HG03442 (cell line): ENCODE measurements around the gene EBNA1BP2.
"Not testable (repeated sequence)": the region's sequence is repeated elsewhere in the genome, so short reads cannot be mapped to it uniquely, and the experiment has no call there.

ENCODE experiments used
- ATAC-seq: cut with Tn5 transposase; IDR thresholded peaks from one replicate; pipeline ENCODE4 v1.9.1; 2021; ENCODE audit warnings: mild to moderate bottlenecking, moderate library complexity; ENCODE audit not compliant: unreplicated experiment

The EBNA1BP2 gene

DNA sequence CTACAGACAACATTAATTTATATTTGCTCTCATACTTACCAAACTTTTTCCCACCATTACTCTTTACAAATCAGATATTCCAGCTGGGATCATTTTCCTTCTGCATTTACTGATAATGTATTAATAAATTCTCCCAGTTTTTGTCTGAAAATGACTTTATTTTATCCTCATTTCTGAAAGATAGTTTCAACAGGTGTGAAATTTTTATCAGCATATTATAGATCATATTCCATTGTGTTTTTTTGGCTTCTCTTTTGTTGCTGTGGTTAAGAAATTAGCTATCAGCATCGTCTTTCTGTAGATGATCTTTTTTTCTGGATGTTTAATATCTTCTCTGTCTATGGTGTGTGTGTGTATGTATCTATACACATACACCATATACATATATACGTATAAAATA lies 2.8 kb upstream of the EBNA1BP2 start:
- ATAC-seq, result no peak

DNA sequence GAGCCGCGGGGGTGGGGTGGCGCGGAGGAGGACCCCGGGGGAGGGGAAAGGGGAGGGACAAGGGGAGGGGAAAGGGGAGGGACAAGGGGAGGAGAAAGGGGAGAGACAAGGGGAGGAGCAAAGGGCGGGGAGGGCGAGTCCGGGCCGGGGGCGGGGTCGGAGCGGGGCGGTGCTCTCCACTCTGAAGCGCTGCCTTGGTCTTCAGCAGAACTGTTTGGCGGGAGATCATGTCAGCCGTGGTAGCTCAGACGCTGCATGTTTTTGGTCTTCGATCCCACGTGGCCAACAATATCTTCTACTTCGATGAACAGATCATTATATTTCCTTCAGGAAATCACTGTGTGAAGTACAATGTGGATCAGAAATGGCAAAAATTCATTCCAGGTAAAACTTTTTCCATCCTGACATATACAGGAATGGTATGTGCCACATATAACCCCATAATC lies 460 bp upstream of the EBNA1BP2 start:
- ATAC-seq, result peak; percentile 42

DNA sequence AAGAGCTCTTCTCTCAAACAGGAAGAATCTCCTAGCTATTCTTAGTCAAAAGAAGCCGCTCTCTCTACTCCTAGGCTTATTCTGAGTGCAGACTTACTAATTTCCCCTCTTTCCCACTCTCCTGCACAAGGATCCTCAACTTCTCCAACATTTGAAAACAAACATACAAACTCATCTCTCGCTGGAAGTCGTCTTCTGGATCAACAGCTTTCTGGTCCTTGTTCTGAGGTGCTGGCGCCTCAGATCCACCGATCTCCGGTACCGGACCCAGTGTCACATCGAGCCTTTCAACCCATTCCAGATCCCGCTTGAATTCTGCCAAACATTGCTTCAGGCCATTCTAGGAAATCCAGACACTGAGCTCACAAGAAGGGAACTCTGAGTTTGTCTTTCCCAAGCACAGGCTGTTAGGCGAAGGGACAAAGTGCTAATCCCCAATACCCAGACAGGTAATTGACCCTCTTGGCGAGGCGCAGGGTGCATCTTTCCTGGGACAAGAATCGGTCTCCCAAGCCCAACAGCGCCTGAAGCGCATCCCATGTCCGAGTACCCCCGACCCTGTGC lies 696 bp downstream of the EBNA1BP2 start:
- no peak for ATAC-seq

DNA sequence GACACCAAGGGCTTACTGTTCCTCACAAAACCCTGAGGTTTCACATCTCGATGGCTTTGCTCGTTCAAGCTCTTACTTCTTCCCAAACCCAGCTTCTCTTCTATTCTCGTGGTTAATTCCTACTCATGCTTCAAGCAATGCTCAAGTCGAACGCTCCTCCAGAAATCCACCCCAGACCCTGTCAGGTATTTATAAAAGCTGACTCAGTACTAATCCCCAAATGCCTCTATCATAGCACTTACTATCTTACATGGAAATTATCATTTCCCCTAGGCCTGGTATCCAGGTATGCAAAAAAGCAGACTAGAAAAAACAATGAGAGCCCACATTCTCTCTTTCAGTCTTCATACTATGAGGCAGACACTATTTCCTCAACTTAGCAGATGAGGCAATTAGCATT lies 6.3 kb downstream of the EBNA1BP2 start:
- ATAC-seq, result no peak

DNA sequence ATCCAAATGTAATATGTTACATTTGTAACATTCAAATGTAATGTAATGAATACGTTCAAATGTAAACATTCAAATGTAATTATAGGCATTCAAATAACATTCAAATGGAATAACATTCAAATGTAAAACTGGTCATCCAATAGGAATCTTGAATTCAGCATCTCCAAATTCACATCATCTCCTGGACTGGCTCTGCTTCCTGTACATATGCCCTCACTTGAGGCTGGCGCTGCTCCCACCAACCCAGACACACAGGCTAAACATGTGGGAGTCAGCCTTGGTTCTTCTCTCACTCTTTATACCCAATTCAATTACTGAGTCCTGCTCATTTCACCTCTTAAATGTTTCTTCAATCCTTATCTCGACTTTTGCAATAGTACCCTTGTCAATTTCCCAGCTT lies 6.9 kb downstream of the EBNA1BP2 start:
- ATAC-seq, result no peak

DNA sequence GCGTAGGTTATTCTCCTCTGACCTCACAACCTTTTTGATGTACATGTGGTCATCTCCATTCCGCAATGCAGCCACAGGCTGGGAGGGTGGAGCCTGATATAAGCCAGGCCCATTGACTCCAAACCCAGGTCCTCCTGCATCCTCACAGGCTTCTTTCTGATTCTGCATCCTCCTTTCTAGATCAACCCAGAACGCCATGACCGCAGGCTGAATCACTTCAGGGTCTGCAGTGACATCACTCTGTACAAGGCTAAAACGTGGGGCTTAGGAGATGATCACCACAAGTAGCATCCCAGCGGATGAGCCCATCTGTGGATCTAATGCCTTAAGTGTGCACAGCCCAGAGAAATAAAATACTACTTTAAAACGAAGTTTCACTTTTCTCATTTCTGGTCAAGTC lies 16.1 kb downstream of the EBNA1BP2 start:
- ATAC-seq, result no peak

DNA sequence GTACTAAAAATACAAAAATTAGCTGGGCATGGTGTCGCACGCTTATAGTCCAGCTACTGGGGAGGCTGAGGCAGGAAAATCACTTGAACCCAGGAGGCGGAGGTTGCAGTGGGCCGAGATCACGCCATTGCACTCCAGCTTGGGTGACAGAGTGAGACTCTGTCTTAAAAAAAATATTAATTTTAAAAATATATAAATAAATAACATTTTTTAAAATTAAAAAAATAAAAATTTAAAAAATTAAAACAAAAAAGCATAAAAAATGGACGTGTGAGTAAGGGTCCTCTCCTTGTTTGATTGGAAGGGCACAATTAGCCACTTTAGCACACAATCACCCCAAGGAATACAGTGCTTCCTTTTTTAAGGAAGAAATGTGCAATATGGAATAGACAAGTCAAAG lies 18.6 kb downstream of the EBNA1BP2 start:
- no peak for ATAC-seq

DNA sequence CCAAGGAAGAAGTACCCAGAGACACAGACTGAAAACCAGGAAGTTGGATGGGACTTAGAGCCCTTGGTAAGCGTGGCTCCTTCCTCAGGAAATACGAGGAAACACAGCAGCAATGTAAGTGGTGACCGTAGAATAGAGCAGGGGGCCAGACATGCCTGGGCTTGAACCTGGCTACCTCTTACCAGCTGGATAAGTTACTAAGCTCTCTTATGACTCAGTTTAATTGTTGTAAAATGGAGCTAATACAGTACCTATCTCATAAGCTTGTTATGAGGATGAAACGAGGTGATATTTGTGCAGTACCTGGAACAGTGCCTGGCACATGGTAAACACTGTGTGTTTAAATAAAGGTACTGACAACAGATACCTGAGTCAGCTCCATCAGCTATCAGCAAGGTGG lies 19.2 kb downstream of the EBNA1BP2 start:
- no peak for ATAC-seq

DNA sequence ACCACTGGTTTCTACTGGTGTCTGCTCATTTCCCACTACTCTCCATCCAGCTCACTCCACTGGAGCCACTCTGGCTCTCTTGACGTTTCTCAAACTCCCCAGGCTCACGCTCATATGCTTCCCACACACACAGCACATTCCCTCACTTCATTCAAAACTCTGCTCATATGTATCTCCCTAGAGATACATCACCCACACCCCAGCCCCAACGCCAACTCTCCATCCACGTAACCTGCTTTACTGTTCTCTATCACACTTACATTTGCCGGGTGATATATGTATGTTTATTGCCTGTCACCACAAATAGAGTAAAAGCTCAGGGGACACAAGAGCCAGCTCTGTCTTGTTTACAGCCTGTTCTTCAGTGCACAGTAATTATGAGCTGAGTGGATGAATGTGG lies 22.2 kb downstream of the EBNA1BP2 start:
- ATAC-seq, result no peak

DNA sequence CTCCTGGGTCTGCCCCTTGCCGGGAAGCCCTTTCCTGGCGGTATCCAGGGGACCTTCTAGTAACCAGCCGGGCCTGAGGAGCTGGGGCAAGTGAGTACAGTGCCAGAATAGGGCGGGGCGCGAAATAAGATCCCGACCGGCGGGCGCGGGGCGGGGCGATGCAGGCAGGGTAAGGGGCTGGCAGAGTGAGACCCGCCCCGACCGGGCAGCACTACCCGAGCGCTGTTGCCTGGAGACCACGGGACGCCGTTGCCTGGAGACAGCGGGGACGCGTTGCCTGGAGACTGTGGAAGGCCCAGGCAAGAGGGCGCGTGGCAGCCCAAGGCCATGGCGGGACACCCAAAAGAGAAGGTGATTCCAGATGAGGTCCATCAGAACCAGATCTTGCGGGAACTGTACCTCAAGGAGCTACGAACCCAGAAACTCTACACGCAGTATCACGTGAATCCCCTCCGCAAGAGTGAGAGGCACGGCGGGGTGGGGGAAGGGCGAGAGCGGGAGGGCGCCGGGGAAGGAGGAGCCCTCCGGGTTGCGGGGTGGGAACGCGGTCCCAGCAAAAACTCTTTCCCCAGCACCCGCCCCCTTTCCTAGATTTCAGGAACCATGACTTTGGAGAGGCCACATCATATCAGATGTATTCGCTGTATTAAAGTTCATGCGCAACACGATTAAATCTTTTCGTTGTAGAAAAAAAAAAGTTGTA lies 24.3 kb downstream of the EBNA1BP2 start:
- ATAC-seq, result no peak

DNA sequence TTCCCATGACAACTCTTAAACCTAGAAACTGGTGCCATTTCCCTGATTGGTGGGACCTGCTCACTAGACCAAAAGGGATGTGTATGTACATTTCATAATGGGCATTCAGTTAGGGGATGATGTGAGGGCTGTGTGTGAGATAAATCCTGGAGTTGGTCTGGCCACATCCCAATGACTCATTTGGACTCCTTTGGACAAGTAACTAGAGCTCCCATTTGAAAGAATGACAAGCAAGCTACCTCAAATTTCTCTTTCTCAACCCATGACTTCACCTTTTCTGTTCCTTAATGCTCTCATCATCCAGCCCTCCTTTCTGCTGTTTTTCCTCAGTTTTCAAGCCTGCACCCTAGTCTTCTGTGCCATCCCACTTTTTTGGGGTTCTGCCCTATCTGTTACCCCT lies 27.9 kb downstream of the EBNA1BP2 start:
- ATAC-seq, result no peak

DNA sequence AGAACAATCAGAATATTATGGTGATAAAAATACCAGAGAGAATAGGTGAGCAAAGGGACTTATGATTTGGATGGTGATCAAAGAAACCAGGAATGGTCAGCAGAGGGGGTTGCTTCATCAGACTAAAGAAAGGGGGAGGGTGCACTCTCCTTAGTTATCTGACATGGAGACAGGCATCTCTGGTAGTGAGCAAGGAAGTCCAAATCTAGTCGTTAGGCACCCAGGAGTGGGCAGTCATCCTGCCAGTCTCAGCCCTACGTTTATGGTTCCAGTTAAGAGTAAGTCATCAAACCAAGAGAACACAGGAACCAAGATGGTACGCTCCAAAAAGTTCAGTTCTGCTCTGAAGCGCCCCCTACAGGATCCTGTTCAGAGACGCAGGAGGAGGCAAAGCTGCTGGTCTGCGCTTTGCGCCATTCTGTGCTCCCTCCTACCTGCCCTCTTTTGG lies 28.6 kb downstream of the EBNA1BP2 start:
- no peak for ATAC-seq

DNA sequence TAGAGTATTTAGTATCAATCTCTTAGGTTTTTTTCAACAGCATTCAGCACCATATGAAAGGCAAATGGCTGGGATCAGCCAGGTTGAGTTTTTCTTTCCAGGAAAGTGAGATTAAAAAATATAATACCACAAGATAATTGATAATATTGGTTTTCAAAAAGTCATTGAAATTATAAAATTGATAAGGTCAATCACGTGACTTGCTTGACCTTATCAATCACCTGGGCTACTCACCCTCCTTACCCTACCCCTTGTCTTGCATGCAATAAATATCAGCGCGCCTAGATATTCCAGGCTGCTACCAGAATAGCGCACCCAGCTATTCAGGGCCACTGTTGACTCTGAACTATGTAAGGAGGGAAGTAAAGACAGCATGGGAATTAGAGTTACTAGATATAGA lies 31.5 kb downstream of the EBNA1BP2 start:
- no peak for ATAC-seq

DNA sequence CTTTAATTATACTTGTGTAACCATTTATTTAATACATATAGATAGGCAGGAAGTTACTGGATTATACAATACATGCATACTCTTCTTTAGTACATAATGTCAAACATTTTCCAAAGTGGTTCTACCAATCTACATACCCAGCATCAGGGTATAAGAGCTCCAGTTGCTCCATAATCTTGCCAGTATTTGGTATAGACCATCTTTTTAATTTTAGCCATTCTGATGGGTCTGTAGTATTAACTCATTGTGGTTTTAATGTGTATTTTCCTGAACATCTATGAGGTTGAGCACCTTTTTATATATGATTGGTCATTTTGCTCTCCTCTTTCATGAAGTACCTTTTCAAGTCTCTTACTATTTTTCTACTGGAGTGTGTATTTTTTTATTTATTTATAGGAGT lies 32.1 kb downstream of the EBNA1BP2 start:
- no peak for ATAC-seq

DNA sequence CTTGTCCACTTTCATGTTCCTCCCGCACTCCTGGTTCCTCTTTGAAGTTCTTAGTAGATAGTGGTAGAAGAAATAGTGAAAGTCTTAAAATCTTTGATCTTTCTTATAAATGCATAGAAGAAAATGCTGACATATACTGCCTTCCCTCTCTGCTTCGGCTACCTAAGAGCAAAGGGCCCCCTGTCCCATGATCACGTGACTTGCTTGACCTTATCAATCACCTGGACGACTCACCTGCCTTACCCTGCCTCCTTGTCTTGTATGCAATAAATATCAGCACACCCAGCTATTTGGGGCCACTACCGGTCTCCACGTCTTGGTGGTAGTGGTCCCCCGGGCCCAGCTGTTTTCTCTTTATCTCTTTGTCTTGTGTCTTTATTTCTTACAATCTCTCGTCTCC lies 32.8 kb downstream of the EBNA1BP2 start:
- not testable (repeated sequence) for ATAC-seq

DNA sequence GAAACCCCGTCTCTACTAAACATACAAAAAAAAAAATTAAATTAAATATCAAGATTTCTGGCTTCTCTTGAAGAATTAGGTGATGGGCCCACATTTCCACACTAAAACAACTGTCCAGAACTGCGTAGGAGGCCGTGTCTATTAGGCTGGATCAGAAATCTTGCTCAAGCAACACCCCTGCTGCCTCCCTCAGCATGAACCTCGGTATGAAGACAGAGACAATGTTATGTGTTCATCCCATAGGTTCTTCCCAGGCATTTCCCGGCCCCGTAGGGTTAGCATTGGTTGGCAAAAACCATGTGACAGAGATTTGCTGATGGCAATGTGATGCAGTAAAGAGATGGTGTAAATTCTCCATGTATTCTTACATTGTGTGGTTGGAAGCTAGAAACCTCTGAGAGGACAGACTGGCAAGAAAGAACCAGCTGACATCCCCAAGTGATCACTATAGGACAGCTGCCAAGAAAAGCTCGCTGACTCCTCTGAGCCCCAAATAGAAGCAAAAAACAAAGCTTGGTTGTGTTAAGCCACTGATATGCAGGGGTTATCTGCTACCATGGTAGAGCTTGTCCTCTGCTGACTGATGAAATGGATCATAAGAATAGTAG lies 34.5 kb downstream of the EBNA1BP2 start:
- no peak for ATAC-seq

DNA sequence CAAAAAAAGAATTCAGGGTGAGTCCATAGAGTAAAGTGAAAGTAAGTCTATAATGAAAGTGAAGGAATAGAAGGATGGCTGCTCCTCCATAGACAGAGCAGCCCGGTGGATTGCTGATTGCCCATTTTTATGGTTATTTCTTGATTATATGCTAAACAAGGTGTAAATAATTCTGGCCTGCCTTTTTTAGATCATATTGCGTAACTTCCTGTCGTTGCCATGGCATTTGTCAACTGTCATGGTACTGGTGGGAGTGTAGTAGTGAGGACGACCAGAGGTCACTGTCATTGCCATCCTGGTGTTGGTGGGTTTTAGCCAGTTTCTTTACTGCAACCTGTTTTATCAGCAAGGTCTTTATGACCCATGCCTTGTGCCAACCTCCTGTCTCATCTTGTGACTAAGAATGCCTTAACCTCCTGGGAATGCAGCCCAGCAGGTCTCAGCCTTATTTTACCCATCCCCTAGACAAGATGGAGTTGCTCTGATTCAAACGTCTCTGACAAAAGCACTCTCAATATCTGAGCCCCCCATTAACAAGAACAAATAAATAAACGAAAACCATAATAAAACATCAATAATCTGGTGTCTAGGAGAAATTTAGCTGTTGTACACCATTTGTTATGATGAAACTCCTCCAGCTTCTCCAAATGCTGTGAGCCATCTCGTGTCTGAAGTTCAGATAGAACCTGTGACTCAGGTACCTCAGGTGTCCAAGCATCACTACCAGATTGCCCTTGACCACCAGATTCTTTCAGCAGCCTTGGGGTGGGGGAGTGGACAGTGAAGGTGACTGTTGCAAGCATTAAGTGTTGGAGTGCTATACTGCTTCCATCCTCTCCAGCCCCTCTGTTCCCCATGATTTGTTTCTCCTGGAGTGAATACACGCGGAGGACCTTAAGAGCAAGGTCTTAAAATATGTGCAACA lies 36.0 kb downstream of the EBNA1BP2 start:
- no peak for ATAC-seq

DNA sequence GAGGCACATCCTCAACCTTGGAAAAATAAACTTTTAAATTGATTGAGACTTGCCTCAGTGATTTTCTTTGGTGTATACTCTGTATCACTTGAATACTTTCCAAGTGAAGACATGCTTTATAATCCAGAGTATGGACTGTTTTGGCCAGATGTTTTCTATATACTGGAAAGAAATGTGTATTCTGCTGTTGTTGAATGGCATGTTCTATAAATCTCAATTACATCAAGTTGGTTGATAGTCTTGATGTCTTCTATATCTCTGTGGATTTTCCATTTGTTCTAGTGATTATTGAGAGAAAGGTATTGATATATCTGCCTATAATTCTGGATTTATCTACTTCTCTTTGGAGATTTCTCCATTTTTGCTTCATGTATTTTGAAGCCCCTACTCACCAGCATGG lies 37.5 kb downstream of the EBNA1BP2 start:
- ATAC-seq, result no peak

DNA sequence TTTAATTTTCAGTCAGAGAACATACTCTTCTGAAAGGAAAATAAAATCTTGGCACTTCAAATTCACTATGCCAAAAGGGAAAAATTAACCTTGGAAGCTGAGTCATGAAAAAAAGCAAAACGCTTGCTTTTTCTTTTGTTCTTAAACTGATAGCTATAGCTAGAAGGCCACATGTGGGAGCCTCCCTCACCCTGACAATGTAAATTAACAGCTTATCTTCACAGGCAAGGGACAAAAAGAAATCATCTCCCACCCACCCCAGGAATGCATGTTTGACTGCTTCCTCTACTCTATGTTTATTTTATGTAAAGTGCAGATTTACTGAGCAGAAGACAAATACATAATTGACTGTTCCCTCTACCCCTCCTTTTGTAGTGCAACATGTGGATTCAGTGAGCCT lies 38.0 kb downstream of the EBNA1BP2 start:
- no peak for ATAC-seq

DNA sequence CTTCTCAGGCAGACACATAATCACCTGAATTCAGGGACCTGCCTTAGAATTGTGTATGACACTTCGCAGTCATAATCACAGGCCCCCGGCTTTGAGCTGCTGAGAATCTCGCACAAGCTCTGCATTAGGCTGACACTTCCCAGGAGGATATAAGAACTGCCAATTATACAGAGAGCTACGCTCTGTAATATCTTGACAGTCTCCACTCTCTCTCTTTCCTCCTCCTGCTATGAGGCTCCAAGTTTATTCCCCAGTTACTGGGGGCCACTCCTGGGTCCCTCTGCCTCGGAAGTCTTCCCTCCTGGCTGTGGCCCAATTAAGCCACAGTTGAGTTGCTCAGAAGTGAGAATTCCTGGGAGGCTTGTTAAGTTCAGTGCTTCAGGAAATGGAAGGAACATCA lies 42.7 kb downstream of the EBNA1BP2 start:
- ATAC-seq, result no peak

DNA sequence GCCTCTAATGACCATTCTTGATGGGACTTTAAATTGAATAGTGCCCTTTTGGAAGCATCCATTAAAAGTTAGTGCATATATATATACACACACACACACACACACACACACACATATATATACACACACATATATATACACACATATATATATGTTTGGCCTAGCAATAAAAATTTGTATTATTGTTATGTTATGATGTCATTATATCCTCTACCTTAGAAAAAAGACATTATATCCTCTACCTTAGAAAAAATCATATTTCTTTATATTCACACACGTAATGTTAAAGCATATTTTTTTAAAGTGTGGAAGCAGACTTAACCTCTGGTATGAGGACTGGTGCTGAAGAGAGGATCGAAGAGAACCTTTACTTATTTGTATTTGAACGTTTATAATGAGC lies 43.3 kb downstream of the EBNA1BP2 start:
- ATAC-seq, result no peak
